Activated naive CD8-positive, alpha-beta T cell treated with anti-CD3 and anti-CD28 coated beads, Interleukin-2, amount 50 U/mL, for 16 hours (primary cell): ENCODE measurements around the gene DLAT.
A peak's percentile ranks its signal among the peaks of the same experiment; 100 is the strongest.
"Not testable (repeated sequence)": the region's sequence is repeated elsewhere in the genome, so short reads cannot be mapped to it uniquely, and the experiment has no call there.

Source experiments
- DNase-seq: peaks from one replicate; pipeline ENCODE4 v3.0.0-alpha.2; 2020; ENCODE audit warnings: low read depth, low spot score

Gene DLAT

GRCh38 chr11:112024773-112025678, at the start of gene DLAT:
DLAT (plus strand) TSS chr11:112025408; CDS start chr11:112025473, 65 bp downstream.
- DNase-seq = peak; percentile 66

GRCh38 chr11:111976119-111976766, 49.0 kb upstream of the DLAT start:
- no peak for DNase-seq

- no peak for DNase-seq
Measured at GRCh38 chr11:111976767-111977145, 48.5 kb upstream of the DLAT start.

- no peak for DNase-seq
Measured at GRCh38 chr11:111977146-111978027, 47.8 kb upstream of the DLAT start.

GRCh38 chr11:111978028-111978771, 47.0 kb upstream of the DLAT start:
- DNase-seq = no peak

GRCh38 chr11:111980062-111980461, 45.1 kb upstream of the DLAT start:
- DNase-seq = no peak

GRCh38 chr11:111981270-111981669, 43.9 kb upstream of the DLAT start:
- DNase-seq = no peak

GRCh38 chr11:111982019-111982464, 43.2 kb upstream of the DLAT start:
- peak; percentile 29 for DNase-seq

- no peak for DNase-seq
Measured at GRCh38 chr11:111982541-111983186, 42.5 kb upstream of the DLAT start.

GRCh38 chr11:111983187-111983986, 41.8 kb upstream of the DLAT start:
- no peak for DNase-seq

- DNase-seq = no peak
Measured at GRCh38 chr11:111986589-111986988, 38.6 kb upstream of the DLAT start.

GRCh38 chr11:111990381-111990780, 34.8 kb upstream of the DLAT start:
- DNase-seq = no peak

GRCh38 chr11:111992206-111992855, 32.9 kb upstream of the DLAT start:
- no peak for DNase-seq

- no peak for DNase-seq
Measured at GRCh38 chr11:111996129-111996528, 29.1 kb upstream of the DLAT start.

GRCh38 chr11:111996669-111997068, 28.5 kb upstream of the DLAT start:
- not testable (repeated sequence) for DNase-seq

- no peak for DNase-seq
Measured at GRCh38 chr11:111999111-111999510, 26.1 kb upstream of the DLAT start.

- DNase-seq = no peak
Measured at GRCh38 chr11:112000703-112001102, 24.5 kb upstream of the DLAT start.

GRCh38 chr11:112002491-112003216, 22.6 kb upstream of the DLAT start:
- no peak for DNase-seq

GRCh38 chr11:112004389-112004788, 20.8 kb upstream of the DLAT start:
- DNase-seq = no peak
